Activated CD4-positive, alpha-beta T cell treated with anti-CD3 and anti-CD28 coated beads for 24 hours (primary cell): ENCODE data around the gene MAPKAPK3.
A peak's percentile ranks its signal among the peaks of the same experiment; 100 is the strongest.
"Not testable (repeated sequence)": the region's sequence is repeated elsewhere in the genome, so short reads cannot be mapped to it uniquely, and the experiment has no call there.

Experiments used
- DNase-seq, 2 donors: peaks; one replicate each; pipeline ENCODE4 v3.0.0-alpha.2; 2020; ENCODE audit warnings: low read depth in 2 of 2

MAPKAPK3 gene

DNA sequence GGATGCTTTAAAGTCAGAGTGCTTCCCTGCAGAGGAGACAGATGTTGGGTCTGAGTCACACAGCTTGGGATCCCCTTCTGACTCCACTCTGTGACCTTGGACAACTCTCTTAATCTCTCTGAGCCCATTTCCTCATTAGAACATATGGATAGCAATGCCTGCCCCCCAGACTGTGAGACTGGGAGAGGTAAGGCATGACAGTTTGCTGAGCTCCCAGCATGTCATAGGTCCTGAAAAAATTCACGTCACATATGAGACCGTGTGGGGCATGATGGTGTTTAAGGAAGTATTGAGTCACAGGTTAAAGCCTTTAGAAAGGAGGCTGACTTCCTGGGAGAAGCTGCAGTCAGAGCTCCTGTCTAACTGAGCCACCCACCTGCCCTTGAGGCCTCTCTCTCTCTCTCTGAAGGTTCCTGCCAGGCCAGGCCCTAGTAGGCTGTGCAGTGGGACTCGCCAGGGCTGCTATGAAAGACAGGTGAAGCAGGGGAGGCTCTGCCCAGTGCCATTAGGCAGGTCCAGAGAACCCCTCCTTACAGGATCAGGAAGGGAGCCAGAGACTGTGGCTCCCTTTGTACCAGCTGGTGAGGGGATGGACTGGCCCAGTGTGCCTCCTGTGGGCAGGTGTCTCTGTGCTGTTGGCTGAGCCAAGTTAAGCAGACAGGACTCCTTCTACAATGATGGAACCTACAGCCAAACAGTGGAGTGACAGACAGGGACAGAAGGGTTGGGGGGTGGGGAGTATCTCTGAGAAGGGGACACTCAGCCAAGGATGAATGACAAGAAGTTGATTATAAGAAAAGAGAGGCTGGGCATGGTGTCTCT lies 38.3 kb downstream of the MAPKAPK3 start:
- no peak for DNase-seq

DNA sequence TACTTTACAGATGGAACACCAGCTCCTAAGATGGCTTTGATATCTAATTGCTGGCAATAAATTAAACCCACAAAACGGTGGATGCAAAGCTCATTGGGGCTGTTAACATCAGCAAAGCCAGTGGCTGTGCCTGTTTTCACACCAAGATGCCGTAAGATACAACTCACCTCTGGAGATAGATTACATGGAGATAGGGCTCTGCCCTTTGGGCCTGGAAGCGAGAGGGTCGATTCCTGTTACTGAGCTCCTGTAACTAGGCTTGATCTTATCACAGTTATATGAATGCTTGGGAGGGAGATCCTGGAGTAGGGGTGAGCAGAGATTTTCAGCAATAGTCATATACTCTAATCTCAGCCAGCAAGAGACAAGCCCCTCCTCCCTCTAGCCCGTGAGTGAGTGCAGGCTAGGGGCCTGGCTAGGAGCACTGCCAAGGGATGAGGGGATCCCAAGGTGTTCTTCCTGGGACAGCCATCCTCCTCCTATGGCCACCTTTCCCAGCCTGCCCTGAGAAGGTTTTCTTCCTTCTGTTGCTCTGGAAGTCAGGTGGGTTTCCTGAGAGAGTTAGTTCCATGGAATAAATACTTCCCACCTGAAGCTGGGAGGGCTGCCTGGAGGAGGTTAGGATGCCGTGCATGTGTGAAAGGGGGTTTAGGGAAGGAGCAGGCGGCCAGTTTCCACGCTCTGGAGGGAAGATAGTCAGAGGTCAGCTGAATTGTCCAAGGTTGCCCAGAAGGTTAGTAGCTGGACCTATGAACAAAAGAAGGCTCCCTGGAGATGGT lies 39.7 kb downstream of the MAPKAPK3 start:
- no peak for DNase-seq

DNA sequence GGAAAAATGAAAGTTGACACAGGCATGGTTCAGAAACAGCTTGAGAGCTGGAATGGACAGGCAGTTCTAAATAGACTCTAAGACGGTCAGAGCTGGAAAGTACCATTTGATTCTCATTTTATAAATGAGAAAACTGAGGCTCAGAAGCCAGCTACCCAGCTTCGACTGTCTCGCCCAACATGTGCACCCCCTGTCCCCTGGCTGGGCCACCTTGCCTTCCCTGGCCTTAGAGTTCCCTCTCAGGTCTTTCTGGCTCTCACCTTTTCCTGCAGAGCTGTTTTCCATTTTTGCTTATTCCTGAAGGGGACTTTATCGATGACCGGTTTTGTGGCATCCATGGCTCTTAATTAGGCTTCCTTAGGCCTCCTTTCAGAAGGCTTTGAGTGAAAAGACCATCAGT lies 40.5 kb downstream of the MAPKAPK3 start:
- DNase-seq = no peak

DNA sequence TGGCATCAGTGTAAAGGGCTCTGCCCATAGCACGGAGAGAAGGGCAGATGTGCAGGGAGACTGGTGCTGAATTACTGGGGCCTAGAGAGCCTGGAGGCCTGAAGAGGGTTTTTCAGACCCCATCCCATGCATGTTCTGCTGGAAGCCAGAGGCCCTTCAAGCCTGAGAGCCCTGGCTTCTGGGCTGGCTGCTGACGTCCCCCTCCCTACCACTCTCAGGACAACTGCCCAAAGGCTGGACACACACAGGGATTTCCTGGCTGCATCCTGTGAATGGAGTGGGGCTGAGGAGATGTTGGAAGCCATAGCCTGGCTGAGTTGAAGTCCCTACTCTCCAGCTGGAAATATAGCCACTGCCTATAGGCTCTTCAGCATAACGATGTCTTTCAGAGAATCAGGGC lies 40.9 kb downstream of the MAPKAPK3 start:
- DNase-seq = no peak

DNA sequence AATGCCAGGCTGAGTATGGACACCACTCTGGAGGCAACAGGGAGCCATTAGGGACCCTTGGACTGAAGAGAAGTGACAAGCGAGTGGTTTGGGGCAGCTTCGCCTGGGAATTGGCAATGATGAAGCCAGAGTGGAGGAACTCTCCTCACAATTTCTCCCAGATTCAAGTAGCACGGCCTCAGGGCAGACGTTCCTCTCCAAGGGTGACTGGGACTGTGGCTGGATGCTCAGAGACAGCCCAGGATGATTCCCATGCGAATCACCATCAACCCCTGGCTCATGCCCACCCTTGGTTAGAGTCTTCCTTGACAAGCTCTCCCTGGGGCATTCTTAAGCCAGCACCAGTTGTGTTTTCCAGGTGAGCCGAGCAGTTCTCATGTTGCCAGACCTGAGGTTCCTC lies 41.5 kb downstream of the MAPKAPK3 start:
- no peak for DNase-seq

DNA sequence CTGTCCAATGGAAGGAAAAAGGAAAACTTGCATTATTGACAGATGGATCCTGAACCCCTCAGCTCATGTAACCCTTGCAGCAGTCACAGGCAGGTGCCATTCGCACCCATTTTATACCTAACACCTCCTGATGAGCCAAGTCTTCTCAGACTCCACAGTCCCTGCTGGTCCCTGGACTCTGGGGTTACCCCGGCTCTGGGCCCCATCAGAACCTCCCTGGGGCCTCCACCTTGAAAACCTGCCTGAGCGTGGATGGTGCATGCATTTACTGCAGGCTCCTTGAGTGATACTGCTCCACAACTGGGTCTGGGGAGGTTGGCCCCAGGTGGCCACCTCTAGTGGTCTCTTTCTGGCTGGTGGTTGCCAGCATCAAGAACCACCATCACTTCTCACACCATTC lies 41.9 kb downstream of the MAPKAPK3 start:
- no peak for DNase-seq

DNA sequence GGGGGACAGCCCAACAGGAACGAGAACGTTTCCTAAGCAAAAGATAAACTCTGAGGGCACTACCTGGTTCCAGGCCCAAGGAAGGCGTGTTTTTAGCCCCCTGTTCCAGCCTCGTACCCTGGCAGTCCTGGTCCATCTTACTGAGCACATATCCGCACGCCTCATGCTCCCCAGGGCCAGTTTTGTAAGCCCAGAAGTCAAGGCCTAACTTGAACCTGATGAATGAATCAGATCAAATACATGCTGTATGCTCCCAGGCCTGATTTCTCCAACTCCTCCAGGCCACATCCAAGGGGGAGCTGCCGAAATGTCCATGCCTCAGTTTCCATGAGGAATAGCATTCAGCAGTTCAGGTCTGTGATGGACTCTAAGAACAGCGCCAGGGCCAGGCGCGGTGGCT lies 43.4 kb downstream of the MAPKAPK3 start:
- no peak for DNase-seq

DNA sequence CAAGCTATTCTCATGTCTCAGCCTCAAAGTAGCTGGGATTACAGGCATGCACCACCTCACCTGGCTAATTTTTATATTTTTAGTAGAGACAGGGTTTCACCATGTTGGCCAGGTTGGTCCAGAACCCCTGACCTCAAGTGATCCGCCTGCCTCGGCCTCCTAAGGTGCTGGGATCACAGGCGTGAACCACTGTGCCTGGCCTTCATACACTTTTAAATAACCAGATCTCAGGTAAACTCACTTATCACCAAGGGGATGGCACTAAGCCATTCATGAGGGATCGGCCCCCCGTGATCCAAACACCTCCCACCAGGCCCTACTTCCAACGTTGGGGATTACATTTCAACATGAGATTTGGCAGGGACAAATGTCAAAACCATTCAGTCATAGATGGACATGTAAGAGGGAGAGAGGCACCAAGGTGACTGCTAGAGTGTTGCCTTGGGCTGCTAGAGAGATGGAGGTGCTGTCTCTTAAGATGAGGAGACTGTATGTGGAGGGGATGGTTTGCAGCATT lies 44.4 kb downstream of the MAPKAPK3 start:
- no peak for DNase-seq

DNA sequence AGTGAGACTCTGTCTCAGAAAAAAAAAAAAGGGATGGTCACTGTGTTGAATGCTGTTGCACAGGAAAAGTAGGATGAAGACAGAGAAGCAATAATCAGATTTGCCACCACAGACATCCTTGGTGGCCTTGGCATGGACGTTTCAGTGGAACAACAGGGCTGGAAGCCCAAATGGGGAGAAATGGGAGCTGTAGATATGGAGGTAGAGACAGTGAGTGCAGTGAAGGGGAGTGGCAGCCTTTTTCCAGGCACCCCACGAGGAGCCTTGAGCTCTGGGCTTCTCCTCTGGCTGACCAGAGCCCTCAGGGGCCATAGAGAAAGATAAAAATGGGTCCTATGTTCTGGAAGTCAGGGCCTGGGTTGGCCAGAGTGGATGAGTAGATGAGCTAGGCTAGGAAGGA lies 45.5 kb downstream of the MAPKAPK3 start:
- DNase-seq = no peak

DNA sequence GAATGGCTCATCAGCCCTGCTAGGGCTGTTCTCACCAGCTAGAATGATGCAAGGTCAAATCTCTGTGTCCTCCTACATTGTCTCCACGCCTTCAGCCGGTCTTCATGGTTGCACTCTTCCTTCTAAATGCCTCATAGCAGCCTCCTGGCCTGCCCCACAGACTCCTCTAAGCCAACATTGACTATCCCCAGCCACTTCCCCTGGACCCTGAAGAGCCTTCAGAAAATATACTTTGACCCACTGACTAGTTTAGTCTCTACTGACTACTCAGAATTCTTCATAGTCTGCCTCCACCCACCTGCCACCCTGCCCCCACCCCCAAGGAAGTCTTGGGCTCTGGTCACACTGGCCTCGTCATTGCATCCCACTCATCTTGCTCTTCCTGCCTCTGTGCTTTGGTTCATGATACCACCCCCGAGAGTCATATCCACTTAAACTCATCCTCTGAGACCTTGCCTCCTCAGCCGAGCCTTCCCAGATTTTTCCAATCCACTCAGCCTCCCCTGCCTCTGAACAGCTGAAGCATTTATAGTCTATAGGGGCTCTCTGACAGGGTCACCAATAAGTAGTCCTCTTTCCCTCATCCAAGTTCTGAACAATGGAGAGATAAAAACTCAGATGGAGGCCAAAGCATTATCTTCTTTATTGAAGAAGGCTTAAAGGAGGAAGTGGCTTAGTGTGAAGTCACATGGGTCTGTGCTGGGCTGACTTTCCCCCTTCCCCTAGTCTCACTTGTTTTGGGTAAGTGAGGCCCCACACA lies 48.3 kb downstream of the MAPKAPK3 start:
- DNase-seq = no peak

DNA sequence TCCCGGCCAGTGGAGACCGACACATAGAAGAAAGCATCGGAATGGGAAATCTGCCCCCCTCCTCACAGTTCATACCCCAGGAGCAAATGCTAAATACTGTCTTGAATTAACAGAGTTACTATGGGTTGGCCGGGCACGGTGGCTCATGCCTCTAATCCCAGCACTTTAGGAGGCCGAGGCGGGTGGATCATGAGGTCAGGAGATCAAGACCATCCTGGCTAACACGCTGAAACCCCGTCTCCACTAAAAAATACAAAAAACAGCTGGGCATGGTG lies 48.8 kb downstream of the MAPKAPK3 start:
- DNase-seq = not testable (repeated sequence)

DNA sequence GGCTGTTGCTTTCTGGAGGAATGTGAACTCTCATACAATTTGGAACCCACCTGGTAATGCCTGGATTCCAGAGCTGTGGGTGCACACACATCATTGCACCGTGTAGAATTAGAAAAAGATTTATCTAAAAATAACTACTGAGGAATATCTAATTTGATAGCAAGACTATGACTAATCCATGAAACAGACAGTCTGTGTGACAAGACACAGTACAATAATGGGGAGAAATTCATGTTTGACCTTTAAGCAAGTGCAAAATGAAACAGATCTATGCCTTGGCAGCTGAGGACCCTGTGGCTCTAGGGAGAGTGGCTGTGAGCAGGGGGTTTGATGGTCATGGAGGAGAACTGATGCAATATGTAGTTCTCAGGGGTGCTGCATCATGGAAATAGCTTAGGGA lies 49.9 kb downstream of the MAPKAPK3 start:
- DNase-seq = no peak

DNA sequence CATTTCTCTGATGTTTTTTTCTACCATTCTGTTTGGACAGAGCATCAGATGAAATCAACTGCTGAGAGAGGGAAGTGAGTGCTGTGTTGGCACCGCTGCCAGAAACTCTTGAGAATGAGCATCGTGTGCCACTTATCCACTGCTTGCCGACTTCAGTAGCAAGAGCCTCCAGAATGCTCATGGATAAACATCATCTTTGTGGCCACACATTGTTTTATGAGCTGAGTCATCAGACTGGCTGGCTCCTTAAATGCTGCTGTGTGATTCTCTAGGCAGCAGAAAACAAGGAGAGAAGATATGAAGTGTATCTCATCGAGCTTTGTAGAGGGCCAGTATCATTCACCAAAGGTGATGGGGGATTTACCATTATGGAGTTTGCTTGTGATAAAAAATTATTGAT lies 54.4 kb downstream of the MAPKAPK3 start:
- no peak for DNase-seq

DNA sequence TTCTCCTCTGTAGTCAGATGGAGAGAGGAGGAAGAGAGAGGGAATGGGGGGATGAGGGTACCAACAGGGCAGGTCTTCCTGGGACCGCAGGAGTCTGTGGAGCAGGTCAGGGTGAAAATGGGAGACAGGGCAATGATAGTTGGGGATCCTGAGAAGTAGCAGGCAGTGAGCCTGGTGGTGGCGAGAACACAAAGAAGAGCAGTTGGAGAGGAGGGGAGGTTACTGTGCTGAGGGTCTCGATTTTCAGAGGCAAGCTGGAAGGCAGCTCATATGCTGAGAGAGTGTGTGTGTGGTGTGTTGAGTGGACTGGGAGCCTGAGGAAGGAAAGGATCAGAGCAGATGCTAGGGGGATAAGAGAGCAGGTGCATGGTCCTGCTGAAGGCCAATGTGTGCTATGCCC lies 55.7 kb downstream of the MAPKAPK3 start:
- DNase-seq = no peak

DNA sequence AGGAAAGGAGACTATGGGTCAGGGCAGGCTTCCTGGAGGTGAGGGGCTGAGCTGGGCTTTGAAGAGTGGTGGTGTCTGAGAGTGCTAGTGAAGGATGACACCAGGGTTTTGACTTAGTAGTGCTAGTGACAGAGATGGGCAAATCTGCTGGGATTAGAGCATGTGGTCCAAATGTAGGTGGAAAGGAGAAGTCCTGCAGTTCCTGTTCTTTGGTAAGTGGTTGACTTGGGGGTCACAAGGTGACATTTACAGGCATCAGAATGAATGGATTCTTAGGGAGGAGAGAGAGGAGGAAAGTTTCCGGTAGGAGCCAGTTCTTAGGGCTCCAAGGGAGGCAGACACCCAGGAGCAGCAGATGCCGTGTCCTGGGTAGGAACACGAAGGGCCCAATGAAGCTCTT lies 57.0 kb downstream of the MAPKAPK3 start:
- DNase-seq = no peak

DNA sequence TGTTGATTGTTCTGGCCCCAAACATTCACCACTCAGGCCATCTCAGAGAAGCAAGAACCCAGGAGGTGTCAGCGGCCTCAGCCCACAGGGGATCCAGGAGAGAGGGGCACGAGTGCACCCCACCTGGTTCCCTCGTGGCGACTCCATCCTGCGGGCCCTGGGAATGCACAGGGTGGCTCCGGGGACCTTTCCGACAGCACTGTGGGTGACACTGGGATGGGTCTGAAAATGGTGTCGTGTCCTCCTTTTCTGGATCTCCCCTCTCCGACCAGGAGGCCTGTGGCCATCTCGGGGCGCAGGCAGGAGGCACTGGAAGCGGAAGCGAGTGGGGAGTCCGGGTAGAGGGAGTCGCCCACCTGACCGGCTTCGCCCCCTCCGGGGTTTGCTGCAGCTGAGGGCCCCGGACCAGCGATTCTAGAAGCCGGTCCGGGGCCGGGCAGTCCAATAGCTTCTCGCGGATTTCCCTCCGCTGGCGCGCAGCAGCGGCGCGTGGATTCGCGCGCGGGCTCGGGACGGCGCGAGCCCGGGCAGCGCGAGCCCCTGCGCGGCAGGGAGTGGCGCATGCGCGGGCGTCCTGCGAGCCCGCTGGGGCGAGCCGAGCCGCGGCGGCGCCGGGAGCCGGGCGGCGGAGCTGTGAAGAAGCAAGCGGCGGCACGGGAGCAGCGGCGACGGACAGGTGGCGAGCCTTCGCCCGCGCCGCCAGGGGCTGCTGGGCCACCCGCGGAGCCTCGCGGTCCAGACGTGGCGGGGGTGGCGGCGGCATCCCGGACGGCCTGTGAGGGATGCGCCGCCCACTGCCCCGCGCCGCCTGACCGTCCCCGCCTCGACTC lies 57.6 kb downstream of the MAPKAPK3 start, which contains the start of gene DOCK3:
DOCK3 (plus strand) TSS at position 579 of the 830 bp plus-strand sequence. CDS start 337 bp downstream, outside the sequence.
- peak in 1 of 2 donors; percentile 32 for DNase-seq

DNA sequence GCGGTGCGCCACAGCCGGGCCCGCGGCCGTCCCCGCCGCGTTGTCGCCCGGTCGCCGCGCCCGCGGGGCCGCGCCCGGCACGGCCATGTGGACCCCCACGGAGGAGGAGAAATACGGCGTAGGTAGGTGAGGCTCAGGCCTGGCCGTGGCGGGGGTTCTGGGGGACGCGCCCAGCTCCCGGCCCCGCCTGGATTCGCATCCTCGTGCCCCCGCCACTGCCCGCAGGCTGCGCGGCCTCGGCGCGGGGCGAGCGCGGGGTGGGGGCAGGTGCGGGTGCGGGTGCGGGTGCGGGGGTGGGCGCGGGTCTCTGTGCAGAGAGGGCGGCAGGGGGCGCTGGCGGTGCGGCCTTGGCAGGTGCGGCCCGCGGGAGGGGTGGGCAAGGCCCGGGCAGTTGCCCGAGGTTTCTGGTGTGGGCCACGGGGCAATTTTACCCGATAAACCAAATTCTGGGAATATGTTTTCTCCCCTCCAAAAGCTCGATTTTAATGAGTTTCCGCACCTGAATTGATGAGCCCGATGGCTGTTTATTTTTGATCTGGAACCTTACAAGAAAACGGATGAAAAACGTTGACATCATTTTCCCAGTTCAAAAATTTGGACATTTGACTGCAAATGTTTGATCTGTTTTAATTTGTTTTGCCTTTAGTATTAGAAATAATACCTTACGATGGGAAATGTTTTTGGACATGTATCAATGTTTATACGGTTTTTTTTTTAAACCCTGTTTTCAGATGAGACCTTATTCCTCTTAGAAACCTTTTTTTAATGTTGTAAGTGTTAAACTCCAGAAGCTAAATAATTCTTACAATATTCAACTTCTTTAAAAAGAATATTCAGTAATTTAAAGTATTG lies 58.5 kb downstream of the MAPKAPK3 start:
- DNase-seq = peak; percentile 46 to 64

DNA sequence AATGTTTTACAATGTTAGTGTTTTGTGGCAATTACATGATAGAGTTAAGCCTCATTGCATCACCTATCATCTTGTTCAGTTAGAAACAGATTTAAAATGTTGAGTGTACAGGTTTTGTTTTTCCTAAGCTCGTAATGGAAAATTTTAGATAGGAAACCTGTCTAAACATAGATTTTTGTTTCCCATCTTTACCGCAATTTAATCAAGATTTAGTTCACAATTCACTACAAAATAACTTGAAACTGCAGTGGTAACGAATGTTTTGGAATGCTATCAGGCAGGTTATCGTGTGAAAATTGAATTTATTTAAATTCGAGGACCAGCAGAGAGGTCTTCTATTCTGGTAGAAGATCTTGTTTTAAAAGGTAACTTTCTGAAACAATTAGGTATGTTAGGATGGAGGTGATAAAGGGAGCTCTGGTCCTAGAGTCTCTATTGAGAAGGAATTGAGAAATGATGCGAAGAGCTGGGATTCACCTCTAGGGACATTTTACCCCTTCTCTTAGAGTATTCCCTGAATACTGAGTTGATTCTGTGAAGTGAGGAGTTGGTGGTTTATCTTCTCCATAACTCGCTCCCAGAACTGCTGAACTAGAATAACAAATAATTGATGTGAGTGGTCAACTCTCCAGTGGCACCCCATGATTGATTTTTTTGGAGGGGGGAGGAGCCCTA lies 59.2 kb downstream of the MAPKAPK3 start:
- DNase-seq = no peak

DNA sequence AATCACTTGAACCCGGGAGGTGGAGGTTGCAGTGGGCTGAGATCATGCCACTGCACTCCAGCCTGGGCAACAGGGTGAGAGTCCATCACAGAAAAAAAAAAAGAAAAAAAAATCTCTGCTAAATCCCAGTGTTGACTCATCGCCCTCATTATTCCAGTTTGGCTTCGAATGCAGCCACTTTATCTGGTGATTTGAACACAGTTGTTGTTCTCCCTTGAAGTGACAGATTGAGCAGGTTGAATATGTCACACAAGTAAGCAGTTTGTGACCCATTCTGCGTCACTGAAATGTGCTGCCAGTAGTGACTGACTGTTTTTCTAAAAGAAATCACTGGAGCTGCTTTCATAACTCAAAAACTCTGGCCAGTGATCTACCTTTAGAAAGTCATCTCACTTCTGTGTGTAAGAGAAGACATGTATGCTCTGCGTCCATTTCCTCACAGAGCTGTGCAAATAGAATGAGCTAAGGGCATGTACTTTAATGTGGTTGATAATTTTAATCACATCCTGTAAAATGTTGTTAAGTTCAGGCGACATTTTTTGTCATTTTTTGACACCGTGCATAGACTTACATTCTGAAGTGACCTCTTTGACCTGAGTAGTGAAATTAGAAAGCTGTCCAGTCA lies 70.3 kb downstream of the MAPKAPK3 start:
- no peak for DNase-seq
